Smooth muscle cell (in vitro differentiated cells): ENCODE data around the gene KRAS. TPM values are rescaled to one million over a fixed set of nuclear protein-coding genes. Genes with fewer than 3 reads are reported as not detected.
A peak's percentile ranks its signal among the peaks of the same experiment; 100 is the strongest.

Source experiments
- DNase-seq: peaks from one replicate; lab custom pipeline; 2025; ENCODE audit not compliant: unreplicated experiment; lab: John Stamatoyannopoulos, UW
- H2AFZ ChIP-seq: fragments of 200-600 bp; sonication (generic); 2 replicates; pipeline ENCODE4 v1.6.0; 2016; ENCODE audit warnings: antibody characterized with exemption, low read depth, mild to moderate bottlenecking
- H3F3A ChIP-seq: fragments of 200-600 bp; sonication (generic); 2 replicates; pipeline ENCODE4 v1.6.0; 2017; ENCODE audit warnings: antibody characterized with exemption, low read depth
- H3K27ac ChIP-seq: fragments of 200-600 bp; sonication (generic); 2 replicates; pipeline ENCODE4 v1.5.1; 2016; ENCODE audit warnings: low read depth, mild to moderate bottlenecking
- H3K27me3 ChIP-seq: fragments of 200-600 bp; sonication (generic); 2 replicates; pipeline ENCODE4 v1.6.1; 2016; ENCODE audit warnings: low read depth, mild to moderate bottlenecking
- H3K36me3 ChIP-seq: fragments of 200-600 bp; sonication (generic); 2 replicates; pipeline ENCODE4 v1.5.1; 2016; ENCODE audit warnings: low read depth
- H3K4me1 ChIP-seq: fragments of 200-600 bp; sonication (generic); 2 replicates; pipeline ENCODE4 v1.5.1; 2016; ENCODE audit warnings: low read depth
- H3K4me2 ChIP-seq: fragments of 200-600 bp; sonication (generic); 2 replicates; pipeline ENCODE4 v1.6.0; 2016; ENCODE audit warnings: mild to moderate bottlenecking
- H3K4me3 ChIP-seq: fragments of 200-600 bp; sonication (generic); 2 replicates; pipeline ENCODE4 v1.5.1; 2016; ENCODE audit warnings: mild to moderate bottlenecking
- H3K79me2 ChIP-seq: fragments of 200-600 bp; sonication (generic); 2 replicates; pipeline ENCODE4 v1.6.0; 2016; ENCODE audit warnings: low read depth, mild to moderate bottlenecking
- H3K9ac ChIP-seq: fragments of 200-600 bp; sonication (generic); 2 replicates; pipeline ENCODE4 v1.6.0; 2016; ENCODE audit warnings: low read depth
- H3K9me3 ChIP-seq: fragments of 200-600 bp; sonication (generic); replicated peaks from 2 replicates; pipeline ENCODE4 v1.5.1; 2016; ENCODE audit warnings: low read depth
- H4K20me1 ChIP-seq: fragments of 200-600 bp; sonication (generic); 2 replicates; pipeline ENCODE4 v1.6.0; 2016; ENCODE audit warnings: low read depth
- WGBS: methylation state at CpG from one replicate; pipeline ENCODE4 v1.1.7; 2016; ENCODE audit warnings: low lambda C conversion rate; 5-methylcytosine and 5-hydroxymethylcytosine counted together
- polyA plus RNA-seq: library from polyadenylated mRNA; unstranded; fragments of >200 nt; fragmentation: Nextera tagmentation; extraction: Ambion mirVana; gene quantifications from 2 replicates; pipeline ENCODE4 v1.2.1, GENCODE V29; 2016
- total RNA-seq: library from RNA; depleted of rRNA; stranded (reverse); fragments of >200 nt; gene quantifications from 2 replicates; pipeline ENCODE4 v1.2.3, GENCODE V29; 2014
- TF ChIP-seq, protein P1 (sequence below): fragments of 200-600 bp; sonication (generic); IDR thresholded peaks from 2 replicates; pipeline ENCODE4 v1.5.1; 2017; ENCODE audit warnings: borderline replicate concordance, mild to moderate bottlenecking, antibody characterized with exemption; ENCODE audit not compliant: insufficient read depth, poor library complexity, severe bottlenecking

KRAS gene
- total and polyA plus RNA-seq, 2 experiments from 2014 or later = 15.5 to 17.1 TPM

DNA sequence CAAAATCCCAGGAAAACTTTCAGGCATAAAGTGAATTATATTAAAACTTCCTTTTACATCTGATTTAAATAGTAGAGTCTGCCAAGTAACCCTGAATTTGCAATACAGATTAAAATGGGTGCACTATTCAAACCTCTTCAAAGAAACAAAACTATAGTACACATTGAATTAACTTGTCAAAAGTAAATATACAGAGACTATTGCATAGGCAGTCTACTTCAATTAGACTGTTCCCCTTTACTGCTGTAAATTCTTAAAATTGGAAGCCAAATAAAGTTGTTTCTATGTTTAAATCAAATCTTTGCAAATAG lies 7.1 kb downstream of the KRAS start:
- Histone ChIP-seq H3K27me3 (no peaks in the 10 kb centered on the region), H3K9ac (no peak overlapping the region), H4K20me1 (peaks cover 77% of the 10 kb centered on the region), H3K79me2 (peaks cover 72% of the 10 kb centered on the region), H2AFZ (no peak overlapping the region), H3K4me3 (no peak overlapping the region), H3K4me2 (no peak overlapping the region), H3F3A (no peaks in the 10 kb centered on the region), H3K27ac (peak overlapping the region; percentile 9), H3K9me3 (no peaks in the 10 kb centered on the region), H3K36me3 (peaks cover 11% of the 10 kb centered on the region), H3K4me1 (no peaks in the 10 kb centered on the region)
- TF ChIP-seq, protein P1, sequence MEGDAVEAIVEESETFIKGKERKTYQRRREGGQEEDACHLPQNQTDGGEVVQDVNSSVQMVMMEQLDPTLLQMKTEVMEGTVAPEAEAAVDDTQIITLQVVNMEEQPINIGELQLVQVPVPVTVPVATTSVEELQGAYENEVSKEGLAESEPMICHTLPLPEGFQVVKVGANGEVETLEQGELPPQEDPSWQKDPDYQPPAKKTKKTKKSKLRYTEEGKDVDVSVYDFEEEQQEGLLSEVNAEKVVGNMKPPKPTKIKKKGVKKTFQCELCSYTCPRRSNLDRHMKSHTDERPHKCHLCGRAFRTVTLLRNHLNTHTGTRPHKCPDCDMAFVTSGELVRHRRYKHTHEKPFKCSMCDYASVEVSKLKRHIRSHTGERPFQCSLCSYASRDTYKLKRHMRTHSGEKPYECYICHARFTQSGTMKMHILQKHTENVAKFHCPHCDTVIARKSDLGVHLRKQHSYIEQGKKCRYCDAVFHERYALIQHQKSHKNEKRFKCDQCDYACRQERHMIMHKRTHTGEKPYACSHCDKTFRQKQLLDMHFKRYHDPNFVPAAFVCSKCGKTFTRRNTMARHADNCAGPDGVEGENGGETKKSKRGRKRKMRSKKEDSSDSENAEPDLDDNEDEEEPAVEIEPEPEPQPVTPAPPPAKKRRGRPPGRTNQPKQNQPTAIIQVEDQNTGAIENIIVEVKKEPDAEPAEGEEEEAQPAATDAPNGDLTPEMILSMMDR = no peak
- no peak for DNase-seq

DNA sequence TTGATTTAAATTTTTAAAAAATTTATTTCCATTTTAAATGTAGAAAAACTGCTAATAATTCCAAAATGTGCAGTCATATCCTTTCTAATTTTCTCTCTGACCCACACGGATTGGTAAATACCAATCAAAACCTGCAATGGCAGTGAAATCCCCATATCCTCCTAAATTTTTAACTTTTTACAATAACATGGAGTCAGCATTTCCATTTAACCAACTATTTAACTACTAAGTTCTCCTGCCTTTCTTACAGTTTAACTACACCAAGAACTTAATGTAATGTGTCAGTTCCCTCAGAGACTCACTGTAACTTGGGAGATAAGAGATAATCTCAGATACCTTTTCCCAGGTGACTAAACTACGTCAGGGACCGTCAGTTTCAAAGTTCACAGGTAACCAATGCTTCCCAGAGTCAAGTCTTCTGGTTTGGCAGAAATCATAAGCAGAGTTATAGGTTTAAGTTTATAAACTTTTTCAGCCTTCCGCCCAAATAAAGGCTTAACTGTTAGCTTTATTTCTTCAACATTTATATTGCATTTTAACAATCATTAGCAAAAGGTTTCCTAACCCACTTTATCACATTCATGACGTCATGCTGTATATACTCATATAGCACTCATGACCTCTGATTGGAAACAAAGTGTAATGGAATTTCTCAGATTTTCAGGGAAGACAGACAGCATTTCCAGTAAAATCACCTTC lies 7.6 kb downstream of the KRAS start:
- TF ChIP-seq, protein P1 = no peak
- H3K27me3 ChIP-seq = no peaks in the 10 kb centered on the region
- H4K20me1 ChIP-seq = peaks cover 71% of the 10 kb centered on the region
- H3K4me3 ChIP-seq = no peak overlapping the region
- no peak for DNase-seq
- peaks cover 71% of the 10 kb centered on the region for H3K79me2 ChIP-seq
- no peaks in the 10 kb centered on the region for H3F3A ChIP-seq
- H2AFZ ChIP-seq = no peak overlapping the region
- WGBS = 83% methylated on average over 5 of the region's 5 CpGs
- no peaks in the 10 kb centered on the region for H3K4me1 ChIP-seq
- peak overlapping the region; percentile 9 for H3K27ac ChIP-seq
- H3K9ac ChIP-seq = no peak overlapping the region
- no peak overlapping the region for H3K4me2 ChIP-seq
- H3K36me3 ChIP-seq = peaks cover 11% of the 10 kb centered on the region
- no peaks in the 10 kb centered on the region for H3K9me3 ChIP-seq

DNA sequence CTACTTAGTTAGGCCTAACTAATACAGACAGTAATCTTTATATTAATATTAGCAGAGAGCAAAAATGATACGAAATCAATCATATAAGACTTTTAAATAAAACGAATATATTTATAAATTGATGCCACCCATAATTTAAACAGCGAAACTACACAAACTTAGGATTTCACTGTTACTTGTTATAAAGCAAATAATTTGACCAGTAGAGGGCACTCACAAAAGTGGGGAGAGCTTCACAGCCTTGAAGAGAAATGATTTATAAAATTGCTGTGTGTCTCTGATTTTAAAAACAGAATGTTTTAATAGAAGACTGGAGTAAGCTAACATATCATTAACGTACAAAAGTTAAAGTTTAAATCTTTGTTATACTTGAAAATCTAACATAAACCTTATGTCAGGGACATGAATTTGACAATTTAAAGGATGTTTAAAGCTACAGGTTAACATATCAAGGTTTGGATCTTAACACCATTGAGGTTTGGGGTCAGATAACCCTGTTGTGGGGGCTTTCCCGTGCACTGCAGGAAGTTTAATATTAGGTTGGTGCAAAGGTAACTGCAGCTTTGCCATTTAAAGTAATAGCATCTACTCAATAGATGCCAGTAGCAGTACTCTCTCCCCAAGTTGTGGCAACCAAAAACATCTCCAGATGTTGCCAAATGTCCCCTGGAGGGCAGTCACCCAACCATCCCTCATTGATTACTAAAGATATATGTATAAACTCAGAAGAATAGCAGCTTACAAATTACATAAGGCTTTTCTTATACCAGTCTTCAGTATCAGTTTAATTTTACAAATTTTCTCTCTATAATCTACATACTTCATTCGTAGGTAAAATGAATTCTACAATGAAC lies 9.3 kb downstream of the KRAS start:
- TF ChIP-seq, protein P1 = peak; percentile 66
- H3K9ac ChIP-seq = no peak overlapping the region
- H4K20me1 ChIP-seq = peaks cover 67% of the 10 kb centered on the region
- no peak overlapping the region for H3K27ac ChIP-seq
- H3K4me1 ChIP-seq = peaks cover 2% of the 10 kb centered on the region
- H3K9me3 ChIP-seq = no peaks in the 10 kb centered on the region
- H3K4me3 ChIP-seq = no peak overlapping the region
- H3K36me3 ChIP-seq = peaks cover 16% of the 10 kb centered on the region
- peaks cover 62% of the 10 kb centered on the region for H3K79me2 ChIP-seq
- H3K27me3 ChIP-seq = no peaks in the 10 kb centered on the region
- H3F3A ChIP-seq = no peaks in the 10 kb centered on the region
- no peak overlapping the region for H3K4me2 ChIP-seq
- no peak for DNase-seq
- H2AFZ ChIP-seq = no peak overlapping the region
- WGBS = 65% methylated on average over 6 of the region's 6 CpGs
